ENCODE data around the gene SERPINB7.

DNA sequence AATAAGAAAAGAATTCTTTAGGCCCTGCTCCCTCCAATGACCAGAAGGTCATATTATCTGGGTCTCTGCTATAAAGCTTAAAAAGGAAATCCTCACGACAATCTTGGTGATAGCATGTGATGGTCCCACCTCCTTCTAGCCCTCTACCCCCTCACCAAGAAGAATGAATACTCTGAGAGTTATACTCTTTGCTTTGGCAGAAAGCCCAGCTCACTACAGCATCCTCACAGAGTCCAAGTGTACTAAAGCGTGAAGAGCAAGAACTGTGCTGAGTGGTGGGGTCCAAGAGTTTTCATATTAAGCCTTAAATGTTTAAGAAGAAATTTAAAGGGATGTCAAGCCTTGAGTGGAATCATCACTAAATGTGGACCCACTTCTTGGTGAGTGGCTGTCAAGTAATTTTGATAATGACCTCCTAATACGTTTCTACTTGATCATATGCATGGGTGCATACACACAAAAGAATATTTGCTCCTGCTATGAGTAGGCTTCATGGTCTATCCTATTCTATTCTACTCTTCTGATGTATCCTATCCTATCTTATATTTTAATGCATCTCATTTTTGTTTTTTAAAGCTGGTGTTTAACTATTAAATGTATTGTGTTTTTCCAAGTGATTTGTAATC, 16.5 kb upstream of the SERPINB7 start:
- TF ChIP-seq POLR2A (IDR thresholded peaks at IDR 0.05; ENCODE audit: low read depth, low read length) (no peak), CTCF (conservative IDR thresholded peaks at IDR 0.05; ENCODE audit: low read depth, low read length) (no peak), RAD21 (IDR thresholded peaks at IDR 0.05; ENCODE audit: low read length) (no peak), RFX5 (IDR thresholded peaks at IDR 0.05; ENCODE audit: low read depth, low read length) (no peak)
